ENCODE data around the gene KCNQ5. TPM values are rescaled to one million over a fixed set of nuclear protein-coding genes. Genes with fewer than 3 reads are reported as not detected.

Gene KCNQ5
- total RNA-seq, 4 donors from 2014 or later, result 0.57 to 4.4 (median 0.97) TPM

- 90 to 95% methylated on average over 2 of the region's 2 CpGs for WGBS, 2 donors
- TF ChIP-seq POLR2A (IDR thresholded peaks at IDR 0.05), result no peak
- TF ChIP-seq, protein P1, sequence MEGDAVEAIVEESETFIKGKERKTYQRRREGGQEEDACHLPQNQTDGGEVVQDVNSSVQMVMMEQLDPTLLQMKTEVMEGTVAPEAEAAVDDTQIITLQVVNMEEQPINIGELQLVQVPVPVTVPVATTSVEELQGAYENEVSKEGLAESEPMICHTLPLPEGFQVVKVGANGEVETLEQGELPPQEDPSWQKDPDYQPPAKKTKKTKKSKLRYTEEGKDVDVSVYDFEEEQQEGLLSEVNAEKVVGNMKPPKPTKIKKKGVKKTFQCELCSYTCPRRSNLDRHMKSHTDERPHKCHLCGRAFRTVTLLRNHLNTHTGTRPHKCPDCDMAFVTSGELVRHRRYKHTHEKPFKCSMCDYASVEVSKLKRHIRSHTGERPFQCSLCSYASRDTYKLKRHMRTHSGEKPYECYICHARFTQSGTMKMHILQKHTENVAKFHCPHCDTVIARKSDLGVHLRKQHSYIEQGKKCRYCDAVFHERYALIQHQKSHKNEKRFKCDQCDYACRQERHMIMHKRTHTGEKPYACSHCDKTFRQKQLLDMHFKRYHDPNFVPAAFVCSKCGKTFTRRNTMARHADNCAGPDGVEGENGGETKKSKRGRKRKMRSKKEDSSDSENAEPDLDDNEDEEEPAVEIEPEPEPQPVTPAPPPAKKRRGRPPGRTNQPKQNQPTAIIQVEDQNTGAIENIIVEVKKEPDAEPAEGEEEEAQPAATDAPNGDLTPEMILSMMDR (IDR thresholded peaks at IDR 0.05), result no peak
- intact Hi-C loops (cut with DNase I), result no loop called here
- Histone ChIP-seq H3K36me3 (no peaks in the 10 kb centered on the region), H3K27me3 (no peaks in the 10 kb centered on the region), H3K9me3 (no peaks in the 10 kb centered on the region), H3K4me3 (no peak overlapping the region), H3K4me1 (no peaks in the 10 kb centered on the region), H3K27ac (no peak overlapping the region)
- DNase-seq, result no peak
Measured at GRCh38 chr6:72647489-72647888, 25.6 kb downstream of the KCNQ5 start.

GRCh38 chr6:72649032-72649984, 27.4 kb downstream of the KCNQ5 start:
- Histone ChIP-seq H3K4me3 (no peak overlapping the region), H3K27ac (no peak overlapping the region), H3K4me1 (no peaks in the 10 kb centered on the region), H3K9me3 (no peaks in the 10 kb centered on the region), H3K36me3 (no peaks in the 10 kb centered on the region), H3K27me3 (no peaks in the 10 kb centered on the region)
- 70% methylated on average over 8 of the region's 8 CpGs for WGBS, 2 donors
- TF ChIP-seq POLR2A (IDR thresholded peaks at IDR 0.05), result no peak
- TF ChIP-seq, protein P1 (IDR thresholded peaks at IDR 0.05), result no peak
- intact Hi-C loops (cut with DNase I), result no loop called here
- no peak for DNase-seq

- Histone ChIP-seq H3K9me3 (no peaks in the 10 kb centered on the region), H3K4me1 (no peaks in the 10 kb centered on the region), H3K27ac (no peak overlapping the region), H3K4me3 (no peak overlapping the region), H3K27me3 (no peaks in the 10 kb centered on the region), H3K36me3 (no peaks in the 10 kb centered on the region)
- DNase-seq, result no peak
- WGBS, 2 donors, result 18 to 32% methylated on average over 2 of the region's 2 CpGs
- intact Hi-C loops (cut with DNase I), result no loop called here
- TF ChIP-seq, protein P1 (IDR thresholded peaks at IDR 0.05), result no peak
- TF ChIP-seq POLR2A (IDR thresholded peaks at IDR 0.05), result no peak
Measured at GRCh38 chr6:72650081-72650745, 28.3 kb downstream of the KCNQ5 start.

DNA sequence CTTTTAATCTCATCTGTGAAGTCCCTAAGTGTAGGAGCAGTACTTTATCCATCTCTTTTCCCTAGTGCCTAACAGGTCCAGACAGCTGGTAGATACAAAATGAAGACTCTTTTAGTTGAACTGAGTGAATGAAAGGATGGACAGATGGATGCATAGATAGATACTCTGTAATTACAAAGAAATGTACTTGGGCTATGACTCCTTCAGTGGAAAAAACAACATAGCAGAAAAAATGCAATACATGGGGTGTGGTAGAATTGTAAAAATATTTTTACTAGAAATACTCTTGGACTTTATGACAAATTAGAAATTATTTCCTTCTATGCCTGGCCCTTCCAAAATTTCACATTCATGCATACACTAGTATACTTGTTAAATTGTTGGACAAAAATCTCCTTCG, 29.3 kb downstream of the KCNQ5 start:
- DNase-seq, result no peak
- Histone ChIP-seq H3K36me3 (no peaks in the 10 kb centered on the region), H3K27ac (no peak overlapping the region), H3K9me3 (no peaks in the 10 kb centered on the region), H3K27me3 (no peaks in the 10 kb centered on the region), H3K4me3 (no peak overlapping the region), H3K4me1 (no peaks in the 10 kb centered on the region)
- WGBS, 2 donors, result 79 to 83% methylated on average over 1 of the region's 1 CpG
- no peak for TF ChIP-seq POLR2A (IDR thresholded peaks at IDR 0.05)
- TF ChIP-seq, protein P1 (IDR thresholded peaks at IDR 0.05), result no peak
- intact Hi-C loops (cut with DNase I), result no loop called here
